ENCODE results near the gene ELAPOR1. TPM values are rescaled to one million over a fixed set of nuclear protein-coding genes. Genes with fewer than 3 reads are reported as not detected.

Gene ELAPOR1
- total and polyA plus RNA-seq, 9 of the 15 experiments (the other 6 are each of a cell fraction or from before 2014, with no cell fraction given): 0.07 to 1.2 (median 0.18) TPM

GRCh38 chr1:109151146-109151990, 37.5 kb downstream of the ELAPOR1 start (continued):
- TF ChIP-seq E2F6 (IDR thresholded peaks at IDR 0.05; ENCODE audit: borderline replicate concordance in 1 of 2, extremely low read depth in 1 of 2, insufficient read depth in 1 of 2, insufficient read length in 1 of 2, low read depth in 1 of 2, low read length in 1 of 2, poor library complexity in 1 of 2, severe bottlenecking in 1 of 2): no peak
- TF ChIP-seq FOXK2 (conservative IDR thresholded peaks at IDR 0.05 in 1 of 2, IDR thresholded peaks at IDR 0.05 in 1 of 2; ENCODE audit: low read depth in 2 of 2): 0 out of 4 replicates have a peak, but pooled peaks of 1 of the 2 experiments have one; percentile 24
- no peak for TF ChIP-seq SRSF7 (optimal IDR thresholded peaks at IDR 0.05; ENCODE audit: low read depth, low read length)
- no peak for TF ChIP-seq PCBP2 (IDR thresholded peaks at IDR 0.05; ENCODE audit: low read depth, low read length, poor library complexity, severe bottlenecking)
- TF ChIP-seq E2F1 (CRISPR knock-in tag; IDR thresholded peaks at IDR 0.05): no peak

GRCh38 chr1:109152196-109152595, 38.3 kb downstream of the ELAPOR1 start:
- Histone ChIP-seq H3K27me3 (ENCODE audit: control insufficient read depth in 2 of 2, insufficient read depth in 2 of 2, low read length in 2 of 2) (no peaks in the 10 kb centered on the region; a peak in 1 of 5 replicates), H3K4me1 (replicated peaks in 1 of 2; ENCODE audit: control insufficient read depth in 2 of 2, insufficient read depth in 2 of 2, low read length in 2 of 2) (peaks cover 12 to 24% of the 10 kb centered on the region in 2 experiments; a peak in 4 of 5 replicates), H3K9me3 (replicated peaks; ENCODE audit: control insufficient read depth, insufficient read depth, low read depth, low read length) (no peaks in the 10 kb centered on the region), H3K27ac (ENCODE audit: extremely low read depth, low read depth, low read length) (no peak overlapping the region), H2AFZ (ENCODE audit: low read depth, low read length) (no peak overlapping the region), H3K4me2 (ENCODE audit: insufficient read depth, low read length) (no peak overlapping the region), H3K79me2 (ENCODE audit: control insufficient read depth, insufficient read depth, low read length) (no peaks in the 10 kb centered on the region), H4K20me1 (replicated peaks; ENCODE audit: control insufficient read depth, insufficient read depth, low read length) (no peaks in the 10 kb centered on the region), H3K9ac (ENCODE audit: insufficient read depth in 1 of 2, low read depth in 2 of 2, low read length in 2 of 2) (no peak overlapping the region), H3K9me1 (ENCODE audit: control insufficient read depth, insufficient read depth, low read length) (no peaks in the 10 kb centered on the region), H3K4me3 (no peak overlapping the region), H3K36me3 (ENCODE audit: control insufficient read depth, insufficient read depth, low read length) (no peaks in the 10 kb centered on the region)
- BruUV-seq (replicated peaks): no TSS peak
- peak; percentile 32 for FAIRE-seq
- DNase-seq (ENCODE audit: extremely low read depth in 1 of 4, low spot score in 3 of 4): no peak
- CTCF ChIA-PET (ENCODE audit: low intra/inter-chr PET ratio): no interaction called here
- in situ Hi-C loops (cut with MboI): no loop called here
- intact Hi-C loops (cut with micrococcal nuclease): no loop called here
- POLR2A ChIA-PET: interaction anchor here (0.6 to 0.7 kb wide), 2 partner anchors 61 to 240 kb away, joined by 3 read pairs; partner anchors contain the start of gene TMEM167B
- no peak for ATAC-seq
- TF ChIP-seq SREBF1 (IDR thresholded peaks at IDR 0.05; ENCODE audit: borderline replicate concordance, low read depth, low read length): no peak
- no peak for TF ChIP-seq BCLAF1 (IDR thresholded peaks at IDR 0.05; ENCODE audit: borderline replicate concordance in 1 of 2, control insufficient read depth in 1 of 2, low read depth in 2 of 2, low read length in 1 of 2)
- no peak for TF ChIP-seq ZKSCAN8 (CRISPR knock-in tag; IDR thresholded peaks at IDR 0.05)

Measured in K562 (cell line).